ENCODE measurements around the gene DSTN.

- TF ChIP-seq, protein P1, sequence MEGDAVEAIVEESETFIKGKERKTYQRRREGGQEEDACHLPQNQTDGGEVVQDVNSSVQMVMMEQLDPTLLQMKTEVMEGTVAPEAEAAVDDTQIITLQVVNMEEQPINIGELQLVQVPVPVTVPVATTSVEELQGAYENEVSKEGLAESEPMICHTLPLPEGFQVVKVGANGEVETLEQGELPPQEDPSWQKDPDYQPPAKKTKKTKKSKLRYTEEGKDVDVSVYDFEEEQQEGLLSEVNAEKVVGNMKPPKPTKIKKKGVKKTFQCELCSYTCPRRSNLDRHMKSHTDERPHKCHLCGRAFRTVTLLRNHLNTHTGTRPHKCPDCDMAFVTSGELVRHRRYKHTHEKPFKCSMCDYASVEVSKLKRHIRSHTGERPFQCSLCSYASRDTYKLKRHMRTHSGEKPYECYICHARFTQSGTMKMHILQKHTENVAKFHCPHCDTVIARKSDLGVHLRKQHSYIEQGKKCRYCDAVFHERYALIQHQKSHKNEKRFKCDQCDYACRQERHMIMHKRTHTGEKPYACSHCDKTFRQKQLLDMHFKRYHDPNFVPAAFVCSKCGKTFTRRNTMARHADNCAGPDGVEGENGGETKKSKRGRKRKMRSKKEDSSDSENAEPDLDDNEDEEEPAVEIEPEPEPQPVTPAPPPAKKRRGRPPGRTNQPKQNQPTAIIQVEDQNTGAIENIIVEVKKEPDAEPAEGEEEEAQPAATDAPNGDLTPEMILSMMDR (IDR thresholded peaks at IDR 0.05): no peak
- no peak for TF ChIP-seq POLR2A (IDR thresholded peaks at IDR 0.05)
These were observed 9.4 kb upstream of the DSTN start for GRCh38 chr20:17560344-17561074.

All from breast epithelium (tissue), 3 donors.